Loucy (cell line): ENCODE data around the gene CIRBP.
A peak's percentile ranks its signal among the peaks of the same experiment; 100 is the strongest.

Experiments
- H2AFZ ChIP-seq: fragments of 200-600 bp; sonication (generic); 2 replicates; pipeline ENCODE4 v1.6.0; 2016; ENCODE audit warnings: antibody characterized with exemption, mild to moderate bottlenecking, low read length, moderate library complexity
- H3F3A ChIP-seq: fragments of 200-600 bp; 2 replicates; pipeline ENCODE4 v1.6.0; 2016; ENCODE audit warnings: antibody characterized with exemption, low read depth, mild to moderate bottlenecking
- H3K27me3 ChIP-seq: fragments of 200-600 bp; sonication (generic); 2 replicates; pipeline ENCODE4 v1.6.1; 2014; ENCODE audit warnings: low read length, mild to moderate bottlenecking; ENCODE audit not compliant: insufficient read depth, poor library complexity, severe bottlenecking
- H3K36me3 ChIP-seq: fragments of 200-600 bp; sonication (generic); 2 replicates; pipeline ENCODE4 v1.6.1; 2016; ENCODE audit warnings: low read length; ENCODE audit not compliant: insufficient read depth
- H3K4me1 ChIP-seq: fragments of 200-600 bp; sonication (generic); 2 replicates; pipeline ENCODE4 v1.5.1; 2014; ENCODE audit warnings: low read length, mild to moderate bottlenecking; ENCODE audit not compliant: insufficient read depth, poor library complexity, severe bottlenecking
- H3K4me2 ChIP-seq: fragments of 200-600 bp; sonication (generic); 2 replicates; pipeline ENCODE4 v1.6.0; 2014; ENCODE audit warnings: antibody characterized with exemption, low read length, low read depth, mild to moderate bottlenecking; ENCODE audit not compliant: poor library complexity, severe bottlenecking
- H3K4me3 ChIP-seq: fragments of 200-600 bp; sonication (generic); 2 replicates; pipeline ENCODE4 v1.5.1; 2014; ENCODE audit warnings: low read length, mild to moderate bottlenecking, mixed read lengths; ENCODE audit not compliant: poor library complexity, severe bottlenecking
- H3K79me2 ChIP-seq: fragments of 200-600 bp; sonication (generic); 2 replicates; pipeline ENCODE4 v1.6.1; 2014; ENCODE audit warnings: low read length; ENCODE audit not compliant: insufficient read depth
- H3K9ac ChIP-seq: fragments of 200-600 bp; sonication (generic); 2 replicates; pipeline ENCODE4 v1.6.0; 2014; ENCODE audit warnings: mild to moderate bottlenecking, low read depth, low read length, moderate library complexity; ENCODE audit not compliant: poor library complexity, severe bottlenecking
- H3K9me2 ChIP-seq: fragments of 200-600 bp; sonication (generic); replicated peaks from 2 replicates; pipeline ENCODE4 v1.6.1; 2016; ENCODE audit warnings: low read depth, low read length, mixed read lengths
- H3K9me3 ChIP-seq: fragments of 200-600 bp; sonication (generic); 2 replicates; pipeline ENCODE4 v1.6.1; 2014; ENCODE audit warnings: mild to moderate bottlenecking, antibody characterized with exemption, low read length, low read depth; ENCODE audit not compliant: insufficient read depth
- H4K20me1 ChIP-seq: fragments of 200-600 bp; sonication (generic); 2 replicates; pipeline ENCODE4 v1.6.0; 2014; ENCODE audit warnings: antibody characterized with exemption, low read length, mild to moderate bottlenecking; ENCODE audit not compliant: insufficient read depth, poor library complexity, severe bottlenecking
- CTCF ChIP-seq: fragments of 200-600 bp; sonication (generic); conservative IDR thresholded peaks from 2 replicates; pipeline ENCODE4 v1.5.1; 2014; ENCODE audit warnings: mild to moderate bottlenecking, antibody characterized with exemption, low read length
- EZH2phosphoT487 ChIP-seq: fragments of 200-600 bp; IDR thresholded peaks from 2 replicates; pipeline ENCODE4 v1.6.1; 2018; ENCODE audit warnings: antibody characterized with exemption, mild to moderate bottlenecking, moderate library complexity, borderline replicate concordance

CIRBP gene

GRCh38 chr19:1269065-1269477 lies at the start of gene CIRBP:
Gene CIRBP (plus strand): TSS chr19:1269332. CDS start chr19:1270934, 1,602 bp downstream.
- peaks cover 45% of the 10 kb centered on the region for H4K20me1 ChIP-seq

DNA sequence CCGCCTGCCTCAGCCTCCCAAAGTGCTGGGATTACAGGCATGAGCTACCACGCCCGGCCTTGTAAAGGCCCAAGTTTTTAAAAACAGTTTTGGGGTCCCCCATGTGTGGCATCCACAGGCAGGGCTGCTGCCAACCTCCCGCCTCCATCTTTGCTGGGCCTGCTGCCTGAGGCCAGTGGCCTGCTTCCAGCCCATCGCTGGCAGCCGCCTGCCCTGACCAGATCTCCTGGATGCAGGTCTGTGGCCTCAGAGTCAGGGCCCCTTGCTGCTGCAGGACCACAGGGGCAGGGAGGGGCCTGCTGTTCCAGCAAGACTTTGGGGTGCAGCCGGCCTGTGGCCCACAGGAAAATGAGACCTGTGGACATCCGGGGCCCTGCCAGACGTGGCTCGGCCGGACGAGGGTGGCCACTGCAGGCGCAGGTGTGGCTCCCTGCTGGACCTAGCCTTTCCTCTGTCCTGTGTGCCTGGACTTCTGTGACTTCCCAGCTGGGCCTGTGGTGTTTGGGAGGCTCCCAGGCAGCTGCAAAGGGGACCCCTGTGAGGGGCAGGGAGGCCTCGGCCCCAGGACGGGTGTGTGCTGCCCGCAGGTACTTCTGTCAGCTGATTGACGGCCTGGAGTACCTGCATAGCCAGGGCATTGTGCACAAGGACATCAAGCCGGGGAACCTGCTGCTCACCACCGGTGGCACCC lies 49.2 kb upstream of the CIRBP start:
- Histone ChIP-seq H3K9me2 (no peaks in the 10 kb centered on the region), H2AFZ (no peak overlapping the region), H3K9me3 (no peaks in the 10 kb centered on the region), H3K4me3 (no peak overlapping the region), H3K36me3 (peaks cover 19% of the 10 kb centered on the region; the same call in 1 of the 2 replicates), H3F3A (no peaks in the 10 kb centered on the region), H3K9ac (no peak overlapping the region), H4K20me1 (peaks cover 14% of the 10 kb centered on the region), H3K4me2 (no peak overlapping the region), H3K27me3 (no peaks in the 10 kb centered on the region), H3K79me2 (peaks cover 45% of the 10 kb centered on the region; the same call in 1 of the 2 replicates), H3K4me1 (no peaks in the 10 kb centered on the region)
- no peak for TF ChIP-seq EZH2phosphoT487
- no peak for TF ChIP-seq CTCF

More at GRCh38 chr19:1269065-1269477, at the start of gene CIRBP:
- Histone ChIP-seq H3K9ac (peak within 1 kb of the TSS; percentile 97), H3K4me3 (peak within 1 kb of the TSS; percentile 94), H3K79me2 (peaks cover 46% of the 10 kb centered on the region), H3K4me1 (peaks cover 46% of the 10 kb centered on the region), H3K36me3 (peaks cover 38% of the 10 kb centered on the region; the same call in 1 of the 2 replicates), H3F3A (peaks cover 12% of the 10 kb centered on the region), H3K9me3 (no peaks in the 10 kb centered on the region), H3K9me2 (no peaks in the 10 kb centered on the region), H3K27me3 (peaks cover 4% of the 10 kb centered on the region), H3K4me2 (peak within 1 kb of the TSS; percentile 100), H2AFZ (no peak within 1 kb of the TSS)
- no peak for TF ChIP-seq EZH2phosphoT487
- TF ChIP-seq CTCF, result no peak

DNA sequence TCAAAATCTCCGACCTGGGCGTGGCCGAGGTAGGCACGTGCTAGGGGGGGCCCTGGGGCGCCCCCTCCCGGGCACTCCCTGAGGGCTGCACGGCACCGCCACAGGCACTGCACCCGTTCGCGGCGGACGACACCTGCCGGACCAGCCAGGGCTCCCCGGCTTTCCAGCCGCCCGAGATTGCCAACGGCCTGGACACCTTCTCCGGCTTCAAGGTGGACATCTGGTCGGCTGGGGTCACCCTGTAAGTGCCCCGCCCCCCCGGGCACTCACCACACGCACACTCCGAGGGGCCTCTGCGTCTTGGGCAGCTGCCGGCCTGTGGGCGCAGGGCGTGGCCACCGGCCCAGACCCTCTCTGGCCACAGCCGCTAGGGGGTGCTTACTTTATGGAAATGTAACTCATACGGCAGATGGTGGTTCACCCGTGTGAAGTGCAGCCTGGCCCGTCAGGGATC lies 48.6 kb upstream of the CIRBP start:
- Histone ChIP-seq H4K20me1 (peaks cover 12% of the 10 kb centered on the region), H3K9me2 (no peaks in the 10 kb centered on the region), H3K9me3 (no peaks in the 10 kb centered on the region), H2AFZ (no peak overlapping the region), H3F3A (no peaks in the 10 kb centered on the region), H3K4me1 (no peaks in the 10 kb centered on the region), H3K36me3 (peaks cover 19% of the 10 kb centered on the region; the same call in 1 of the 2 replicates), H3K4me2 (no peak overlapping the region), H3K4me3 (no peak overlapping the region), H3K9ac (no peak overlapping the region), H3K27me3 (no peaks in the 10 kb centered on the region), H3K79me2 (peaks cover 39% of the 10 kb centered on the region; the same call in 1 of the 2 replicates)
- TF ChIP-seq CTCF (no peak), EZH2phosphoT487 (no peak)
